Left lung (tissue), 10 donors: ENCODE data around the gene PRXL2B. TPM values are rescaled to one million over a fixed set of nuclear protein-coding genes. Genes with fewer than 3 reads are reported as not detected.
"Not testable (repeated sequence)": the region's sequence is repeated elsewhere in the genome, so short reads cannot be mapped to it uniquely, and the experiment has no call there.

Source experiments
- ATAC-seq: fragments of 200-7000 bp; cut with Tn5 transposase; one replicate; pipeline ENCODE4 v1.9.1; 2020; ENCODE audit warnings: moderate library complexity
- DNase-seq, 4 donors: peaks; one replicate each; pipeline ENCODE4 v3.0.0-alpha.2; 2013 to 2020
- H3K27ac ChIP-seq, 2 donors: fragments of 200-600 bp; sonication (generic) in 1 of 2; one replicate each; pipeline versions ENCODE4 v1.5.0 to v1.8.0; 2020 to 2021
- H3K27me3 ChIP-seq, 2 donors: fragments of 200-600 bp; sonication (generic) in 1 of 2; one replicate each; pipeline versions ENCODE4 v1.5.0 to v1.8.0; 2020 to 2021
- H3K36me3 ChIP-seq, 2 donors: fragments of 200-600 bp; sonication (generic) in 1 of 2; one replicate each; pipeline versions ENCODE4 v1.5.0 to v1.8.0; 2020 to 2021
- H3K4me1 ChIP-seq, 2 donors: fragments of 200-600 bp; one replicate each; pipeline ENCODE4 v1.8.0; 2021
- H3K4me3 ChIP-seq, 2 donors: fragments of 200-600 bp; sonication (generic) in 1 of 2; one replicate each; pipeline versions ENCODE4 v1.5.0 to v1.8.0; 2020 to 2021; ENCODE audit warnings: mild to moderate bottlenecking in 1 of 2
- H3K9me3 ChIP-seq, 2 donors: fragments of 200-600 bp; sonication (generic) in 1 of 2; one replicate each; pipeline versions ENCODE4 v1.5.0 to v1.8.0; 2020 to 2021
- intact Hi-C, 2 donors: fragments of 100-400 bp; cut with DNase I; formaldehyde crosslinking; loops; one replicate each; pipeline versions ENCODE4 v1.11.2 to v1.14.2; 2022
- polyA plus RNA-seq, 6 donors: library from polyadenylated mRNA; unstranded; fragments of 120-200 nt; gene quantifications; one replicate each; pipeline ENCODE4 v1.2.1, GENCODE V29; 2013; ENCODE audit not compliant: insufficient read length in 6 of 6
- total RNA-seq, 2 donors: library from RNA; stranded (reverse); fragmentation: NEBNext Ultra II Directional; extraction: Animal tissue kit (Norgen Biotek cat#: 25700); gene quantifications; one replicate each; pipeline ENCODE4 v1.2.1, GENCODE V29; 2021
- TF ChIP-seq, protein P1 (sequence below), 2 donors: fragments of 200-600 bp; sonication (generic) in 1 of 2; IDR thresholded peaks; one replicate each; pipeline versions ENCODE4 v1.5.0 to v1.8.0; 2021; ENCODE audit warnings: antibody characterized with exemption in 2 of 2
- donor health status: DM: no; HTN: yes; CAD: no.
- donor health status: DM: no; HTN: no; CAD: no.

PRXL2B gene
- total and polyA plus RNA-seq, 8 donors: 33.2 to 62.5 (median 45.4) TPM

DNA sequence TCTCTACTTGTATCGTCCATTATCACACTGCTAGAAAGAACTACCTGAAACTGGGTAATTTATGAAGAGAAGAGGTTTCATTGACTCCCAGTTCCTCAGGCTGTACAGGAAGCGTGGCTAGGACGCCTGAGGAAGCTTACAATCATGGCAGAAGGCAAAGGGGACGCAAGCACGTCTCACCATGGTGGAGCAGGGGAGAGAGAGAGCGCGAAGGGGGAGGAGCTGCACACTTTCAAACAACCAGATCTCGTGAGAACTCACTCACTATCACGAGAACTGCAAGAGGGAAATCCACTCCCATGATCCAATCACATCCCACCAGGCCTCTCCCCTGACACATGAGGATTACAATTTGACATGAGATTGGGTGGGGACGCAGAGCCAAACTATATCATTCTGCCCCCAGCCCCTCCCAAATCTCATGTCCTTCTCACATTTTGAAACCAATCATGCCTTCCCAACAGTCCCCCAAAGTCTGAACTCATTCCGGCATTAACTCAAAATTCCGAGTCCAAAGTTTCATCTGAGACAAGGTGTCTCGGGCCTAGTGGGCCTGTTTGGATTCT lies 38.2 kb downstream of the PRXL2B start:
- Histone ChIP-seq H3K4me3 (no peak overlapping the region), H3K36me3 (no peaks in the 10 kb centered on the region), H3K27ac (no peak overlapping the region), H3K9me3 (peaks cover 0 to 4% of the 10 kb centered on the region in 2 donors), H3K27me3 (peaks cover 36 to 47% of the 10 kb centered on the region in 2 donors), H3K4me1 (peaks cover 0 to 6% of the 10 kb centered on the region in 2 donors)
- DNase-seq (no peak), ATAC-seq (no peak)
- TF ChIP-seq, protein P1, sequence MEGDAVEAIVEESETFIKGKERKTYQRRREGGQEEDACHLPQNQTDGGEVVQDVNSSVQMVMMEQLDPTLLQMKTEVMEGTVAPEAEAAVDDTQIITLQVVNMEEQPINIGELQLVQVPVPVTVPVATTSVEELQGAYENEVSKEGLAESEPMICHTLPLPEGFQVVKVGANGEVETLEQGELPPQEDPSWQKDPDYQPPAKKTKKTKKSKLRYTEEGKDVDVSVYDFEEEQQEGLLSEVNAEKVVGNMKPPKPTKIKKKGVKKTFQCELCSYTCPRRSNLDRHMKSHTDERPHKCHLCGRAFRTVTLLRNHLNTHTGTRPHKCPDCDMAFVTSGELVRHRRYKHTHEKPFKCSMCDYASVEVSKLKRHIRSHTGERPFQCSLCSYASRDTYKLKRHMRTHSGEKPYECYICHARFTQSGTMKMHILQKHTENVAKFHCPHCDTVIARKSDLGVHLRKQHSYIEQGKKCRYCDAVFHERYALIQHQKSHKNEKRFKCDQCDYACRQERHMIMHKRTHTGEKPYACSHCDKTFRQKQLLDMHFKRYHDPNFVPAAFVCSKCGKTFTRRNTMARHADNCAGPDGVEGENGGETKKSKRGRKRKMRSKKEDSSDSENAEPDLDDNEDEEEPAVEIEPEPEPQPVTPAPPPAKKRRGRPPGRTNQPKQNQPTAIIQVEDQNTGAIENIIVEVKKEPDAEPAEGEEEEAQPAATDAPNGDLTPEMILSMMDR (IDR thresholded peaks at IDR 0.05): no peak
- intact Hi-C loops: no loop called here

DNA sequence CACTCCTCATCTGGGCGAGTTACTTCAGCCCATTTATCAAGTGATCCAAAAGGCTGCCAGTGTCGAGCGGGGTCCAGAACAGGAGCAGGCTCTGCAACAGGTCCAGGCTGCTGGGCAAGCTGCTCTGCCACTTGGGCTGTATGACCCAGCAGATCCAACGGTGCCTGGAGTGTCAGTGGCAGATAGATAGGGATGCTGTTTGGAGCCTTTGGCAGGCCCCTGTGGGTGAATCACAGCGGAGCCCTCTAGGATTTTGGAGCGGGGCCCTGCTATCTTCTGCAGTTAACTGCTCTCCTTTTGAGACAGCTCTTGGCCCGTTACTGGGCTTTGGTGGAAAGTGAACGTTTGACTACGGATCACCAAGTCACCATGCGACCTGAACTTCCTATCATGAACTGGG lies 38.7 kb downstream of the PRXL2B start:
- no peak for DNase-seq
- peaks cover 0 to 6% of the 10 kb centered on the region in 2 donors for H3K4me1 ChIP-seq
- ATAC-seq: no peak
- intact Hi-C loops: no loop called here
- no peaks in the 10 kb centered on the region for H3K36me3 ChIP-seq
- peaks cover 0 to 4% of the 10 kb centered on the region in 2 donors for H3K9me3 ChIP-seq
- H3K27ac ChIP-seq: no peak overlapping the region
- H3K4me3 ChIP-seq: no peak overlapping the region
- H3K27me3 ChIP-seq: peaks cover 36 to 52% of the 10 kb centered on the region in 2 donors
- TF ChIP-seq, protein P1 (IDR thresholded peaks at IDR 0.05): no peak

DNA sequence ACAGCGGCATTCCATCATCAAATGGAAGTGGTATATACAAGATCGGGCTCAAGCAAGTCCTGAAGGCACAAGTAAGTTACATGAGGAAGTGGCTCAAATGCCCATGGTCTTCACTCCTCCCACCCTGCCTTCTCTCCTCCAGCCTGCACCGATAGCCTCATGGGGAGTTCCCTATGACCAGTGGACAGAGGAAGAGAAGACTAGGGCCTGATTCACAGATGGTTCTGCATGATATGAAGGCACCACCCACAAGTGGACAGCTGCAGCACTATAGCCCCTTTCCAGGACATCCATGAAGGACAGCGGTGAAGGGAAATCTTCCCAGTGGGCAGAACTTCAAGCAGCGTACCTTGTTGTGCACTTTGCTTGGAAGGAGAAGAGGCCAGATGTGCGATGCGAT lies 39.2 kb downstream of the PRXL2B start:
- DNase-seq, H3K4me1 ChIP-seq, H3K4me3 ChIP-seq, H3K36me3 ChIP-seq, H3K9me3 ChIP-seq, intact Hi-C loops, H3K27ac ChIP-seq, ATAC-seq: not testable (repeated sequence)
- peaks cover 36 to 56% of the 10 kb centered on the region in 2 donors for H3K27me3 ChIP-seq

DNA sequence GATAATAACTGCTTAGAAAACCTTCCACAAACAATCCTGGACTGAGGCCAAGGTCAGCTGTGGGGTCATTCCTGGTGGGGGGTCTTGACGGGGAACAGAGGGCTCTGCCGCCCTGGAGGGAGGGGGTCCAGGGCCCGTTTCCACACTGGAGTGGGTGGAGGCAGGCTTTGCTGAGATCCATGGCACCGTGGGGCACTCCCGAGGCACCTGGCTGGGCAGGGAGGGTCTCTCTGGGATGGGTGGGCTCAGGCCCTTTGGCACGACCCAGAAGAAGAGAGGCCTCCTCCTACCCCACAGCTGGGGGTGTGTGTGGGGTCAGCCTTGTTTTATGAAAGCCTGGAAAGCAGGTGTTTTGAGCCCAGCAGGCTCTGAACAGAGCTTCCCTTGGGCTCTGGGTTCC lies 41.2 kb downstream of the PRXL2B start:
- ATAC-seq (no peak), DNase-seq (peak in 1 of 4 donors; percentile 41)
- Histone ChIP-seq H3K4me1 (peaks cover 0 to 6% of the 10 kb centered on the region in 2 donors), H3K27ac (no peak overlapping the region), H3K36me3 (no peaks in the 10 kb centered on the region), H3K4me3 (no peak overlapping the region), H3K9me3 (no peaks in the 10 kb centered on the region), H3K27me3 (peaks cover 36 to 76% of the 10 kb centered on the region in 2 donors)
- intact Hi-C loops: no loop called here
- TF ChIP-seq, protein P1 (IDR thresholded peaks at IDR 0.05): no peak

DNA sequence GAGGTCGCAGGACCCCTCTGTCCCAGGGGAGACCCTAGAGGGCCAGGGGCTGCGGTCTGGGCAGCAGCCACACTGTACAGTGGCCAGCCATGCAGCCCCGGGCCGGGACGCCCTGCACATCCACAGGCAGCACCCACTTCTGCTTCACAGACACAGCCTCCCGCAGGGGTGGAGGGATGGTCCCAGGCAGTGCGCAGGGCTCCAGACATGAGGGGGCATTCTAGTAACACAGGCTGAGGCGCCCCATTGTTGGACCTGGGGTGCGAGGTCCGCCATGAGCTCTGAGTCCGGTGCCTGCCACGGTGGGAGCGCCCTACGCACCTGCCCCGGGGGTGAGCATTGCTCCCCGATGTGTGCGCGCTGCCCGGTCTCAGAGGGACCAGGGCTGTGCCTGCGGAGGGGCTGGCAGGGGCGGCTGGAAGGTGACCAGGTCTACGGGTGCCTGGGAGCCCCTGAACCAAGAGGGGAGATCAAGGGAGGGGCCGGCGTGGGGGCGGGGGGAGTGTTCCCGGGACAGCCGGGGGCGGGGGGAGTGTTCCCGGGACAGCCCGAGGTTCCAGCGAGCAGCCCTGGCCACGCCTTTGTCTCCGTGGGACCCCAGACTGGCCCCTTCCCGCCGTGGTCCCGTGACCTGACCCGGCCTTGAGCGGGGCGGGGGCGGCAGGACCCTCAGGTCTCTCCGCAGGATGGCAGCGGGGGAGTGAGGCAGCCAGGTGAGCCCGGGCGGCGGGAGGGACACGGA lies 41.8 kb downstream of the PRXL2B start:
- ATAC-seq (no peak), DNase-seq (peak in 1 of 4 donors; percentile 77)
- intact Hi-C loops: no loop called here
- H3K36me3 ChIP-seq: no peaks in the 10 kb centered on the region
- TF ChIP-seq, protein P1 (IDR thresholded peaks at IDR 0.05): no peak
- H3K4me3 ChIP-seq: no peak overlapping the region
- H3K27ac ChIP-seq: no peak overlapping the region
- no peaks in the 10 kb centered on the region for H3K9me3 ChIP-seq
- H3K27me3 ChIP-seq: peaks cover 36 to 80% of the 10 kb centered on the region in 2 donors
- H3K4me1 ChIP-seq: peaks cover 0 to 6% of the 10 kb centered on the region in 2 donors
